Right lobe of liver (tissue), 6 donors: Measurements from ENCODE around the gene XRCC4. TPM values are rescaled to one million over a fixed set of nuclear protein-coding genes. Genes with fewer than 3 reads are reported as not detected.

ENCODE experiments used
- ATAC-seq, 4 donors: fragments of 200-7000 bp; cut with Tn5 transposase; one replicate each; pipeline ENCODE4 v1.9.1; 2020; ENCODE audit warnings: mild to moderate bottlenecking in 4 of 4, moderate library complexity in 4 of 4
- DNase-seq, 3 donors: peaks; one replicate each; pipeline ENCODE4 v3.0.0-alpha.2; 2020
- H3K27ac ChIP-seq, 3 donors: fragments of 200-600 bp; one replicate each; pipeline ENCODE4 v1.8.0; 2022
- H3K27me3 ChIP-seq, 2 donors: fragments of 200-600 bp; one replicate each; pipeline ENCODE4 v1.8.0; 2022
- H3K36me3 ChIP-seq, 4 donors: fragments of 200-600 bp; sonication (generic) in 1 of 4; one replicate each; pipeline versions ENCODE4 v1.5.1 to v1.8.0; 2017 to 2022; ENCODE audit warnings: control low read depth in 1 of 4
- H3K4me1 ChIP-seq, 4 donors: fragments of 200-600 bp; sonication (generic) in 1 of 4; one replicate each; pipeline versions ENCODE4 v1.5.1 to v1.8.0; 2017 to 2022; ENCODE audit warnings: control low read depth in 1 of 4
- H3K4me3 ChIP-seq, 3 donors: fragments of 200-600 bp; one replicate each; pipeline ENCODE4 v1.8.0; 2022
- H3K9me3 ChIP-seq, 4 donors: fragments of 200-600 bp; sonication (generic) in 1 of 4; one replicate each; pipeline versions ENCODE4 v1.5.1 to v1.8.0; 2017 to 2022; ENCODE audit warnings: control low read depth in 1 of 4
- CTCF ChIP-seq, 4 donors: fragments of 200-600 bp in 3 of 4; fragments of 450-650 bp in 1 of 4; IDR thresholded peaks; one replicate each; pipeline versions ENCODE4 v1.5.1 to v1.8.0; 2016 to 2022; ENCODE audit warnings: antibody characterized with exemption in 4 of 4, mild to moderate bottlenecking in 2 of 4
- POLR2A ChIP-seq: fragments of 450-650 bp; IDR thresholded peaks from one replicate; pipeline ENCODE4 v1.6.1; 2017; ENCODE audit warnings: antibody characterized with exemption, mild to moderate bottlenecking
- WGBS: methylation state at CpG from one replicate; pipeline ENCODE4 v1.1.6; 2018; ENCODE audit warnings: low coverage, low lambda C conversion rate; ENCODE audit not compliant: insufficient coverage; ENCODE audit errors: missing lambda C conversion rate; 5-methylcytosine and 5-hydroxymethylcytosine counted together
- intact Hi-C, 2 donors: fragments of 100-400 bp; cut with DNase I; formaldehyde crosslinking; loops; one replicate each; pipeline versions ENCODE4 v1.11.2 to v1.14.1; 2022
- total RNA-seq, 6 experiments: library from RNA; depleted of rRNA in 2 of 6; stranded (reverse); fragments of >200 nt in 2 of 6; fragmentation: NEBNext Ultra II Directional in 3 of 6; extraction: Animal tissue kit (Norgen Biotek cat#: 25700) in 3 of 6; gene quantifications; one replicate each; pipeline versions ENCODE4 v1.1.0 to v1.2.4, GENCODE V29; 2016 to 2023
- donor health status: DM: no; HTN: yes; CAD: no.
- donor health status: DM: no; HTN: no; CAD: no.
- donor health status: DM: no; HTN: no; CAD: no.
- donor health status: DM: no; HTN: yes; CAD: no.
- donor health status: DM: no; HTN: yes; CAD: no.

Gene XRCC4
- total RNA-seq, 6 experiments from 2014 or later, result 1.6 to 4.8 (median 2.5) TPM

DNA sequence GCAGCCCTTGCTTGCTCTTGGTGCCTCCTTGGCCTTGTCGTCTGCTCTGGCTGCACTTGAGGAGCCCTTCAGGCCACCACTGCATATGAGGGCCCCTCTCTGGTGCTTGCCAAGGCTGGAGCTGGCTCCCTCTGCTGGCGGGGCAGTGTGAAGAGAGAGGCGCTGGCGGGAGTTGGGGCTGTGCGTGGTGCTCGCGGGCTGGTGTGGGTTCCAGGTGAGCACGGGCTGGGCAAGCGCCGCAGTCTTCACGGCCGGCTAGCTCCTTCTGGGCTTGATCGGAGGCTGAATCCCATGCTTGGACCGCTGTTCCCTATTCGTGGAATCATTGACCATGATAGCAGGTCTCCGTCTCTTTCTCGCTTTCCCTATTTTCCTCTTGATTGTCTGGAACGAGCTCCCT lies 56.5 kb downstream of the XRCC4 start:
- no peaks in the 10 kb centered on the region for H3K36me3 ChIP-seq
- DNase-seq (peak in 1 of 3 donors; percentile 52), ATAC-seq (peak in 1 of 4 donors; percentile 14)
- 96% methylated on average over 8 of the region's 18 CpGs for WGBS
- TF ChIP-seq POLR2A, result no peak
- TF ChIP-seq CTCF (IDR thresholded peaks at IDR 0.05), result no peak
- H3K27me3 ChIP-seq, result no peaks in the 10 kb centered on the region
- H3K4me3 ChIP-seq, result no peak overlapping the region
- no peaks in the 10 kb centered on the region for H3K9me3 ChIP-seq
- H3K27ac ChIP-seq, result no peak overlapping the region
- intact Hi-C loops, result no loop called here
- H3K4me1 ChIP-seq, result no peaks in the 10 kb centered on the region

- ATAC-seq, result no peak
- TF ChIP-seq CTCF (IDR thresholded peaks at IDR 0.05) (no peak), POLR2A (no peak)
- Histone ChIP-seq H3K36me3 (no peaks in the 10 kb centered on the region), H3K4me1 (no peaks in the 10 kb centered on the region), H3K27me3 (no peaks in the 10 kb centered on the region), H3K4me3 (no peak overlapping the region), H3K9me3 (no peaks in the 10 kb centered on the region), H3K27ac (no peak overlapping the region)
- WGBS, result 58% methylated on average over 2 of the region's 2 CpGs
- no peak for DNase-seq
- intact Hi-C loops, result no loop called here
These were observed 65.2 kb downstream of the XRCC4 start for GRCh38 chr5:83142526-83142925.

GRCh38 chr5:83145241-83145640 lies 67.9 kb downstream of the XRCC4 start:
- ATAC-seq (no peak), DNase-seq (no peak)
- Histone ChIP-seq H3K27ac (no peak overlapping the region), H3K4me3 (no peak overlapping the region), H3K9me3 (no peaks in the 10 kb centered on the region), H3K27me3 (no peaks in the 10 kb centered on the region), H3K36me3 (no peaks in the 10 kb centered on the region), H3K4me1 (no peaks in the 10 kb centered on the region)
- intact Hi-C loops, result no loop called here
- TF ChIP-seq POLR2A (no peak), CTCF (IDR thresholded peaks at IDR 0.05) (no peak)

GRCh38 chr5:83145882-83146331 lies 68.6 kb downstream of the XRCC4 start:
- Histone ChIP-seq H3K4me3 (no peak overlapping the region), H3K27me3 (no peaks in the 10 kb centered on the region), H3K36me3 (no peaks in the 10 kb centered on the region), H3K4me1 (no peaks in the 10 kb centered on the region), H3K9me3 (no peaks in the 10 kb centered on the region), H3K27ac (no peak overlapping the region)
- TF ChIP-seq POLR2A, result no peak
- TF ChIP-seq CTCF (IDR thresholded peaks at IDR 0.05), result no peak
- DNase-seq (no peak), ATAC-seq (peak in 2 of 4 donors; percentile 18 to 30)
- intact Hi-C loops, result no loop called here

DNA sequence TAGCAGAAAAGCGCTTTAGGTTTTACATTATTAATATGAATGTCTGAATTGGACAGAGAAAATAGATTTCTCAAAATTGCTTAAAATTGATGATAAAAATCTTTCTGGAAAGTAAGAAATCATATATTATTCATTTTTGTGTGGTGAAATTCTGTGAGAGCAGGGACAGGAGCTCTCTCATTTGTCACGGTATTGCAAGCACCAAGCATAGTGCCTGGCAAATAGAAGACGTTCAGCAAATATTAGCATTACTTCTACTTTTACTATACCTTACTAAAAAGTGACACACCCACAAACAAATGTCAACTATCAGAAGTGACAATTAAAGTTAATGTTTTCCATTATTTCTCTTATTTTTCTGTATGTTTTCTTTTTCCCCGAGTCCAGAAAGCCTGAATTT lies 69.1 kb downstream of the XRCC4 start:
- H3K4me1 ChIP-seq, result no peaks in the 10 kb centered on the region
- no peak for ATAC-seq
- no peaks in the 10 kb centered on the region for H3K27me3 ChIP-seq
- no peak overlapping the region for H3K4me3 ChIP-seq
- H3K9me3 ChIP-seq, result no peaks in the 10 kb centered on the region
- intact Hi-C loops, result no loop called here
- no peak for DNase-seq
- TF ChIP-seq POLR2A (no peak), CTCF (IDR thresholded peaks at IDR 0.05) (no peak)
- H3K27ac ChIP-seq, result no peak overlapping the region
- no peaks in the 10 kb centered on the region for H3K36me3 ChIP-seq
- 72% methylated on average over 4 of the region's 4 CpGs for WGBS
